Heart right ventricle (tissue), 16 donors: Measurements from ENCODE around the gene CDH23. TPM values are rescaled to one million over a fixed set of nuclear protein-coding genes. Genes with fewer than 3 reads are reported as not detected.
A peak's percentile ranks its signal among the peaks of the same experiment; 100 is the strongest.

Source experiments
- ATAC-seq, 8 donors: fragments of 200-7000 bp; cut with Tn5 transposase; one replicate each; pipeline ENCODE4 v1.9.1; 2020; ENCODE audit warnings: mild to moderate bottlenecking in 8 of 8, moderate library complexity in 8 of 8, moderate number of reproducible peaks in 1 of 8
- DNase-seq, 2 donors: peaks; one replicate each; pipeline ENCODE4 v3.0.0-alpha.2; 2020
- H3K27ac ChIP-seq, 10 donors: fragments of 200-600 bp; sonication (generic) in 2 of 10; one replicate each; pipeline versions ENCODE4 v1.5.0 to v1.8.0; 2020 to 2022; ENCODE audit warnings: mild to moderate bottlenecking in 3 of 10
- H3K27me3 ChIP-seq, 7 donors: fragments of 200-600 bp; one replicate each; pipeline ENCODE4 v1.8.0; 2021 to 2022; ENCODE audit warnings: mild to moderate bottlenecking in 2 of 7
- H3K36me3 ChIP-seq, 9 donors: fragments of 200-600 bp; sonication (generic) in 1 of 9; one replicate each; pipeline versions ENCODE4 v1.5.0 to v1.8.0; 2020 to 2022; ENCODE audit warnings: mild to moderate bottlenecking in 2 of 9
- H3K4me1 ChIP-seq, 9 donors: fragments of 200-600 bp; sonication (generic) in 1 of 9; one replicate each; pipeline versions ENCODE4 v1.5.0 to v1.8.0; 2020 to 2022; ENCODE audit warnings: mild to moderate bottlenecking in 4 of 9
- H3K4me3 ChIP-seq, 10 donors: fragments of 200-600 bp; sonication (generic) in 2 of 10; one replicate each; pipeline versions ENCODE4 v1.5.0 to v1.8.0; 2020 to 2022; ENCODE audit warnings: mild to moderate bottlenecking in 7 of 10, moderate library complexity in 2 of 10
- H3K9me3 ChIP-seq, 11 donors: fragments of 200-600 bp in 10 of 11; sonication (generic) in 2 of 11; one replicate each; pipeline versions ENCODE4 v1.5.0 to v1.8.0; 2013 to 2022; ENCODE audit warnings: mild to moderate bottlenecking in 2 of 11, control low read depth in 1 of 11, moderate library complexity in 1 of 11
- WGBS, 2 donors: extraction: QIAGEN DNeasy Blood & Tissue Kit; methylation state at CpG; one replicate each; pipeline ENCODE4 v1.1.7; 2013; ENCODE audit warnings: inconsistent platforms in 1 of 2; 5-methylcytosine and 5-hydroxymethylcytosine counted together
- intact Hi-C, 10 donors: fragments of 100-400 bp; cut with DNase I; formaldehyde crosslinking; loops; one replicate each; pipeline versions ENCODE4 v1.11.1 to v1.14.2; 2022
- polyA plus RNA-seq, 2 donors: library from polyadenylated mRNA; stranded (reverse); fragments of 200-250 nt; gene quantifications; one replicate each; pipeline ENCODE4 v1.2.3, GENCODE V29; 2013
- total RNA-seq, 10 donors: library from RNA; stranded (reverse); fragmentation: NEBNext Ultra II Directional in 3 of 10; extraction: Animal tissue kit (Norgen Biotek cat#: 25700) in 3 of 10; gene quantifications; one replicate each; pipeline versions ENCODE4 v1.2.1 to v1.2.4, GENCODE V29; 2021 to 2023
- TF ChIP-seq, protein P1 (sequence below), 9 donors: fragments of 200-600 bp; sonication (generic) in 2 of 9; IDR thresholded peaks; one replicate each; pipeline versions ENCODE4 v1.5.0 to v1.8.0; 2021 to 2022; ENCODE audit warnings: antibody characterized with exemption in 9 of 9, mild to moderate bottlenecking in 5 of 9, moderate library complexity in 1 of 9
- donor health status: Arrhythmogenic right ventricular cardiomyopathy.
- donor health status: ischemic (EF 13 %, LVEDD 7.1; RV severe dilation, severe dysfunction).
- donor health status: healthy with polysubstance abuse.
- donor health status: DM: no; HTN: yes; CAD: no.
- donor health status: DM: no; HTN: no; CAD: no.
- donor health status: ischemic (EF 25% LVEDD 6.9; RV normal size, moderate dysfunction).
- donor health status: ischemic (EF 25% LVEDD 5.7; RV mildly dilated, moderate dysfunction).
- donor health status: healthy.
- donor health status: DM: yes; HTN: yes; CAD: no.
- donor health status: Ischemic cardiomyopathy.
- donor health status: ischemic (EF 35%, LVEDD 5.7; RV mildly dilated, moderate dysfunction).
- donor health status: nonischemic (EF 11% LVEDD 7.7; RV severe dilation, severe dysfunction).
- donor health status: DM: yes; HTN: yes; CAD: no.
- donor health status: PGD.
- donor health status: ischemic (EF 29% LVEDD 5.4; RV normal size, mild dysfunction).
- donor health status: nonischemic (EF 23%, LVEDD 6.1; RV moderate dilation, normal function).

CDH23 gene
- total and polyA plus RNA-seq, 12 donors, result 1.1 to 7.7 (median 4.6) TPM

DNA sequence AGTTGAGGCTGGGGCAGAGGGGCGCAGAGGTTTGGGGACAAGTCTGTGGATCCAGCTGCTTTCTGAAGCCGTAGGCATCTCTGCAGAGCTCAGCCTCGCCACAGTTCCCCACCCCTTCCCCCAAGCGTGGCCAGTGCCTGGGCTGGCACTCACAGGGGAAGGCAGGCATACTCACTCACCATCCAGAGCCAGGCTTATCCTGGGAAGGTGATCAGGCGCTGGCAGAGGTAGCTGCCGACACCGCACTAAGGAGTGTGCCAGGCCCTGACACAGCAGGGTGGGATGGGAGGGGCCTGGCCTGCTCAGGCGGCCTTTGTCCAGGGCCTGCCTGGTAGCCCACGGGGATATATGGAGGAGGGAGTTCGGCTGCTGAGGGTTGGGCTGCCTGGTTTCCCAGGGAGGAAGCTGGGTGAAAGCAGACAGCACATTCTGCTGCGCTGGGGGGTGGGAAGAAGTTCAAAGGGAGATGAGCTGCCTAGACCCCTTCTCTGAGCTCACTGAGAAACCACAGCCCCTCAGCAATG is 360.7 kb downstream of the CDH23 start:
- DNase-seq, result peak in 1 of 2 donors; percentile 55
- intact Hi-C loops, result no loop called here
- peaks cover 0 to 93% (median 60%) of the 10 kb centered on the region in 9 donors for H3K4me1 ChIP-seq

DNA sequence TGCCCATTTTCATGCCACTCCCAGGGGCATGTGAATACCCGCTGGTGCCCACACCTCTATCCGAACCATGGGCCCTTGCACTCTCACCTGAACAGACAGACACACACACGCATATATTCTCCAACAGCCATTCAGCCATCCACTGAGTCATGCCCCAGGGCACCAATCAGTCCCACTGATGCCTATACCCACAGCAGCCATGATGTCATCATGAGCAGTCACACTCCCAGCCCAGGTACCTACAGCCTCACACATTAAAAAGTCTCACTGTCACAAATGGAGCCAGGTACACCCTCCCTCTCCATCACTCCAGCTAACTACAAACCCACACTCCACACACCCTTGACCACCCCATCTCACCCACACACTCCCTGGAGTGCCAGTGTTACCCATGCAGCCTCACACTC is 364.4 kb downstream of the CDH23 start:
- peaks cover 15 to 93% (median 74%) of the 10 kb centered on the region in 9 donors for H3K4me1 ChIP-seq

More for the DNA sequence above, 360.7 kb downstream of the CDH23 start:
- 40 to 52% methylated on average over 11 of the region's 11 CpGs for WGBS, 2 donors
- TF ChIP-seq, protein P1, sequence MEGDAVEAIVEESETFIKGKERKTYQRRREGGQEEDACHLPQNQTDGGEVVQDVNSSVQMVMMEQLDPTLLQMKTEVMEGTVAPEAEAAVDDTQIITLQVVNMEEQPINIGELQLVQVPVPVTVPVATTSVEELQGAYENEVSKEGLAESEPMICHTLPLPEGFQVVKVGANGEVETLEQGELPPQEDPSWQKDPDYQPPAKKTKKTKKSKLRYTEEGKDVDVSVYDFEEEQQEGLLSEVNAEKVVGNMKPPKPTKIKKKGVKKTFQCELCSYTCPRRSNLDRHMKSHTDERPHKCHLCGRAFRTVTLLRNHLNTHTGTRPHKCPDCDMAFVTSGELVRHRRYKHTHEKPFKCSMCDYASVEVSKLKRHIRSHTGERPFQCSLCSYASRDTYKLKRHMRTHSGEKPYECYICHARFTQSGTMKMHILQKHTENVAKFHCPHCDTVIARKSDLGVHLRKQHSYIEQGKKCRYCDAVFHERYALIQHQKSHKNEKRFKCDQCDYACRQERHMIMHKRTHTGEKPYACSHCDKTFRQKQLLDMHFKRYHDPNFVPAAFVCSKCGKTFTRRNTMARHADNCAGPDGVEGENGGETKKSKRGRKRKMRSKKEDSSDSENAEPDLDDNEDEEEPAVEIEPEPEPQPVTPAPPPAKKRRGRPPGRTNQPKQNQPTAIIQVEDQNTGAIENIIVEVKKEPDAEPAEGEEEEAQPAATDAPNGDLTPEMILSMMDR (IDR thresholded peaks at IDR 0.05), result no peak
- ATAC-seq, result peak; percentile 43 to 74 (median 64)
- Histone ChIP-seq H3K9me3 (no peaks in the 10 kb centered on the region), H3K27me3 (no peaks in the 10 kb centered on the region), H3K36me3 (peaks cover 1 to 94% (median 38%) of the 10 kb centered on the region in 9 donors), H3K4me3 (peak overlapping the region in 1 of 10 donors; percentile 12), H3K27ac (peak overlapping the region in 8 of 10 donors; percentile 18 to 95 (median 61))

DNA sequence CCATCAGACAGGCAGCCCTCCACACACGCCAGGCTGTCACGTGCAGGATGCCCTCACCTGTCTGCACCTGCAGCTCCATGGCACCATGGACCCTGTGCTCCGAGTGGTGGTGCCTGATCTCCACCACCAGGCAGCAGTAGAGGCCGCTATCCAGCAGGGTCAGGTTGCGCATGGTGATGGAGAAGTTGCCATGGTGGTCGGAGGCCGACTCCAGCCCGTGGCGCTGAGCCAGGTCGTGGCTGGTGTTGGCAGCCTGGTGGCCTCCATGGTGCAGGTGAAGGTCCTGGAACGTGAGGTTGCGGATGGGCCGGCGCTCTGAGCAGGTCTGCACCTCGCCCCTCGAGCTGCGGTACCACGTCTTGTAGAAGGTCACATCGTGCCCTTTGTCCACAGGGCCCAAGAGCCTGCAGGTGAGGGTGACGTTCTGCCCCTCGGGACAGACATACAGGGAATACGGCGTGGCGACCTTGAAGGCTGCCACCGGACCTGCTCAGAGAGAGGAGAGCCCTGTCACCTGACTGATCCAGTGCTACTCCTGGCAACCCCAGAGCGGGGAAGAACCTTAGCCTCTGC is 364.9 kb downstream of the CDH23 start:
- peak in 2 of 8 donors; percentile 29 to 38 for ATAC-seq
- WGBS, 2 donors, result 81 to 86% methylated on average over 26 of the region's 26 CpGs
- no peak for DNase-seq
- Histone ChIP-seq H3K4me3 (peak overlapping the region in 2 of 10 donors; percentile 1 to 19), H3K27ac (peak overlapping the region in 5 of 10 donors; percentile 39 to 99 (median 56)), H3K9me3 (no peaks in the 10 kb centered on the region), H3K4me1 (peaks cover 20 to 93% (median 77%) of the 10 kb centered on the region in 9 donors), H3K27me3 (no peaks in the 10 kb centered on the region), H3K36me3 (peaks cover 0 to 91% (median 25%) of the 10 kb centered on the region in 9 donors)
- TF ChIP-seq, protein P1 (IDR thresholded peaks at IDR 0.05), result peak in 2 of 9 donors; percentile 11 to 25
- intact Hi-C loops, result no loop called here

More for the DNA sequence above, 364.4 kb downstream of the CDH23 start:
- Histone ChIP-seq H3K9me3 (no peaks in the 10 kb centered on the region), H3K27ac (peak overlapping the region in 4 of 10 donors; percentile 38 to 56 (median 45)), H3K4me3 (peak overlapping the region in 1 of 10 donors; percentile 1), H3K27me3 (no peaks in the 10 kb centered on the region), H3K36me3 (peaks cover 0 to 91% (median 25%) of the 10 kb centered on the region in 9 donors)
- DNase-seq (no peak), ATAC-seq (no peak)
- intact Hi-C loops, result no loop called here
- TF ChIP-seq, protein P1 (IDR thresholded peaks at IDR 0.05), result no peak
- 96 to 97% methylated on average over 3 of the region's 3 CpGs for WGBS, 2 donors

DNA sequence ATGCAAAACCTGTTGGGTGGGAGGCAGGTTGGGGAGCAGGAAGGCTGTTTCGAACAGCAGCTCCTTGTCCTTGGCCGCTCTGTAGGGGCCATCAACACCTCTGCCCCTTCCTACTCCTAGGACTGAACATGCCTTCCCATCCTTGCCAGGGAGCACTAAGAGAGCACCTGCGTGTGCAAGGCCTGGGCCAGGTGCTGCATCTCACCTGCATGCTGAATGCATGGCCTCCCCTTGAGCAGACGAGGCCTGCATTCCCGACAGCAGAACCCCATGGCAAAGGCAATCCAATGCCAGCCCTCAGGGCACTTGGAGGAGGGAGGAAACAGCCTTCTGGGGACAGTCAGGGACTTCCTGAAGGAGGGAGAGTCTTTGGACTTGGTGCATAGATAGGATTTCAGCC is 365.6 kb downstream of the CDH23 start:
- Histone ChIP-seq H3K27ac (peak overlapping the region in 7 of 10 donors; percentile 13 to 99 (median 51)), H3K36me3 (peaks cover 0 to 92% (median 25%) of the 10 kb centered on the region in 9 donors), H3K4me3 (no peak overlapping the region), H3K4me1 (peaks cover 26 to 93% (median 82%) of the 10 kb centered on the region in 9 donors), H3K9me3 (no peaks in the 10 kb centered on the region), H3K27me3 (no peaks in the 10 kb centered on the region)
- intact Hi-C loops, result no loop called here
- TF ChIP-seq, protein P1 (IDR thresholded peaks at IDR 0.05), result no peak
- 84 to 89% methylated on average over 5 of the region's 5 CpGs for WGBS, 2 donors
- ATAC-seq (no peak), DNase-seq (no peak)
